Activated CD4-positive, alpha-beta T cell treated with anti-CD3 and anti-CD28 coated beads, Interleukin-2, Interleukin-6, amounts not matched to agents 100 ng/mL and 50 ng/mL, durations not matched to agents 16 hours and 8 hours (primary cell): ENCODE results near the gene RBFA.

Experiments
- DNase-seq: peaks from one replicate; pipeline ENCODE4 v3.0.0-alpha.2; 2020

RBFA gene

GRCh38 chr18:80076379-80076778 is 42.1 kb downstream of the RBFA start:
- DNase-seq: no peak

- no peak for DNase-seq
Observed at GRCh38 chr18:80077873-80078272, 43.6 kb downstream of the RBFA start.
